Measurements from ENCODE around the gene AK3. TPM values are rescaled to one million over a fixed set of nuclear protein-coding genes. Genes with fewer than 3 reads are reported as not detected.

The AK3 gene
- total RNA-seq, 2 donors from 2014 or later = 48.4 to 50.8 TPM

Other genes starting within 250 kb of the AK3 start
- gene PLPP6, start 78.9 kb downstream of the AK3 start, total RNA-seq = 1 to 10 TPM; 4.3 to 4.9 TPM
- 1 to 10 TPM; 3.0 to 3.7 TPM for gene SPATA6L, start 74.7 kb downstream of the AK3 start, total RNA-seq
- 10 to 100 TPM; 36.2 to 39.7 TPM for gene CDC37L1, start 61.6 kb downstream of the AK3 start, total RNA-seq
- gene RCL1, start 51.7 kb upstream of the AK3 start, total RNA-seq = 10 to 100 TPM; 22.1 to 24.7 TPM
- gene JAK2, start 244.1 kb upstream of the AK3 start, total RNA-seq = 10 to 100 TPM; 65.8 to 67.2 TPM

Measured in posterior vena cava (tissue), 2 donors.